Peyer's patch (tissue), 4 donors: Measurements from ENCODE around the gene CADM1. TPM values are rescaled to one million over a fixed set of nuclear protein-coding genes. Genes with fewer than 3 reads are reported as not detected.
A peak's percentile ranks its signal among the peaks of the same experiment; 100 is the strongest.

Experiments
- DNase-seq, 3 donors: peaks; one replicate each; pipeline ENCODE4 v3.0.0-alpha.2; 2017 to 2019
- H3K27ac ChIP-seq, 4 donors: fragments of 200-600 bp; sonication (generic); one replicate each; pipeline ENCODE4 v1.5.1; 2016 to 2019
- H3K27me3 ChIP-seq, 2 donors: fragments of 200-600 bp; sonication (generic); one replicate each; pipeline ENCODE4 v1.5.1; 2019
- H3K36me3 ChIP-seq, 3 donors: fragments of 200-600 bp; sonication (generic); one replicate each; pipeline ENCODE4 v1.5.1; 2016 to 2019
- H3K4me1 ChIP-seq, 4 donors: fragments of 200-600 bp; sonication (generic); one replicate each; pipeline ENCODE4 v1.5.1; 2016 to 2019
- H3K4me3 ChIP-seq, 4 donors: fragments of 200-600 bp; sonication (generic); 1 replicate in 3 of 4; 2 replicates in 1 of 4; pipeline ENCODE4 v1.5.1; 2016 to 2019; ENCODE audit warnings: mild to moderate bottlenecking in 1 of 4
- H3K9me3 ChIP-seq, 4 donors: fragments of 200-600 bp; sonication (generic); one replicate each; pipeline ENCODE4 v1.5.1; 2016 to 2019; ENCODE audit warnings: mild to moderate bottlenecking in 1 of 4
- POLR2A ChIP-seq, 2 donors: fragments of 450-650 bp; IDR thresholded peaks; one replicate each; pipeline ENCODE4 v1.5.1; 2017; ENCODE audit warnings: antibody characterized with exemption in 2 of 2, mild to moderate bottlenecking in 2 of 2, moderate library complexity in 2 of 2
- total RNA-seq, 4 donors: library from RNA; depleted of rRNA; stranded (reverse); fragments of >200 nt; gene quantifications; one replicate each; pipeline ENCODE4 v1.1.0, GENCODE V29; 2016
- TF ChIP-seq, protein P1 (sequence below), 6 experiments: fragments of 450-650 bp in 4 of 6; fragments of 200-600 bp in 2 of 6; sonication (generic) in 1 of 6; IDR thresholded peaks; one replicate each; pipeline ENCODE4 v1.5.1; 2017 to 2019; ENCODE audit warnings: antibody characterized with exemption in 6 of 6, mild to moderate bottlenecking in 3 of 6, moderate library complexity in 1 of 6

CADM1 gene
- total RNA-seq, 4 donors from 2014 or later, result 0.38 to 8.3 (median 2.5) TPM

DNA sequence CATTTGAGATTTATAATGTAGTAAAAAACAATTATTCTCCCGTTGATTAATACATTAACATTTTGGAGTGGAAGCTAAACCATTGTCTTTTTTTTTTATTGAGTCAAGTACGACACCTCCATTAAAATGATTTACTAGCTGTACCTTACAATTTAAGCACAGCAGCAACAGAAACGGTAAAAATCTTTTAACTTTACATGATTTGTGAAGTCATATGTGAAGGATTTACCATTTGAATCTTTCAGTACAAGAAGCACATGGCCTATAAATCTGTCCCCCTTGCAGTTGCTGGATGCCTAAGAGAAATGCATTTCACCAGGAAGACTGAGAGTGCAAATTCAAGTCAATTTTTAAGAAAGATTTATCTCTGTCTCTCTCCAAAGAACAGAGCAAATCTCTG lies 324.6 kb downstream of the CADM1 start:
- Histone ChIP-seq H3K27me3 (no peaks in the 10 kb centered on the region), H3K4me3 (no peak overlapping the region), H3K27ac (no peak overlapping the region), H3K36me3 (no peaks in the 10 kb centered on the region), H3K9me3 (no peaks in the 10 kb centered on the region), H3K4me1 (no peaks in the 10 kb centered on the region)
- no peak for TF ChIP-seq POLR2A (IDR thresholded peaks at IDR 0.05)
- TF ChIP-seq, protein P1, sequence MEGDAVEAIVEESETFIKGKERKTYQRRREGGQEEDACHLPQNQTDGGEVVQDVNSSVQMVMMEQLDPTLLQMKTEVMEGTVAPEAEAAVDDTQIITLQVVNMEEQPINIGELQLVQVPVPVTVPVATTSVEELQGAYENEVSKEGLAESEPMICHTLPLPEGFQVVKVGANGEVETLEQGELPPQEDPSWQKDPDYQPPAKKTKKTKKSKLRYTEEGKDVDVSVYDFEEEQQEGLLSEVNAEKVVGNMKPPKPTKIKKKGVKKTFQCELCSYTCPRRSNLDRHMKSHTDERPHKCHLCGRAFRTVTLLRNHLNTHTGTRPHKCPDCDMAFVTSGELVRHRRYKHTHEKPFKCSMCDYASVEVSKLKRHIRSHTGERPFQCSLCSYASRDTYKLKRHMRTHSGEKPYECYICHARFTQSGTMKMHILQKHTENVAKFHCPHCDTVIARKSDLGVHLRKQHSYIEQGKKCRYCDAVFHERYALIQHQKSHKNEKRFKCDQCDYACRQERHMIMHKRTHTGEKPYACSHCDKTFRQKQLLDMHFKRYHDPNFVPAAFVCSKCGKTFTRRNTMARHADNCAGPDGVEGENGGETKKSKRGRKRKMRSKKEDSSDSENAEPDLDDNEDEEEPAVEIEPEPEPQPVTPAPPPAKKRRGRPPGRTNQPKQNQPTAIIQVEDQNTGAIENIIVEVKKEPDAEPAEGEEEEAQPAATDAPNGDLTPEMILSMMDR (IDR thresholded peaks at IDR 0.05), result no peak
- DNase-seq, result no peak

DNA sequence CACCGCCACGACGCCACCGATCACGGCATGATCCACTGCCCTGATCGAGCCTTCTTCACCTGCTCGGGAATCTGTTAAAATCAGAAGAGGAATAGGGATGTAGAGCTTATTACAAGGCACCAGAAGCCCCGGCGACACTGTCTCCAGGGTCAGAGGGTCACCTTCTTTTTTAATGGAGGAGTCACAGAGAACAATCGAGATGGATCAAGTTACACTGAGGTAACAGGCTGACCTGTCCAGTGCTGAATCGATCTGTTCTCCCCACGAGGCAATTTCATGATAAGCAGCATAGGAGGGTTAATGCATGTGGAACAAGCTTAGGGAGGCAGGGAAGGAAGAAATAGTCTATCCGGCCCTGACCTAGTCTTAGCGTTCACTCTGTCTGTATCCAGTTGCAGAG lies 325.5 kb downstream of the CADM1 start:
- H3K4me1 ChIP-seq, result no peaks in the 10 kb centered on the region
- no peak for DNase-seq
- H3K36me3 ChIP-seq, result no peaks in the 10 kb centered on the region
- H3K27ac ChIP-seq, result no peak overlapping the region
- H3K4me3 ChIP-seq, result no peak overlapping the region
- H3K27me3 ChIP-seq, result no peaks in the 10 kb centered on the region
- TF ChIP-seq, protein P1 (IDR thresholded peaks at IDR 0.05), result no peak
- TF ChIP-seq POLR2A (IDR thresholded peaks at IDR 0.05), result no peak
- H3K9me3 ChIP-seq, result no peaks in the 10 kb centered on the region

- no peaks in the 10 kb centered on the region for H3K9me3 ChIP-seq
- H3K27me3 ChIP-seq, result no peaks in the 10 kb centered on the region
- no peaks in the 10 kb centered on the region for H3K4me1 ChIP-seq
- H3K4me3 ChIP-seq, result no peak overlapping the region
- DNase-seq, result no peak
- no peak overlapping the region for H3K27ac ChIP-seq
- H3K36me3 ChIP-seq, result no peaks in the 10 kb centered on the region
- TF ChIP-seq, protein P1 (IDR thresholded peaks at IDR 0.05), result no peak
Measured at GRCh38 chr11:115173136-115173535, 331.1 kb downstream of the CADM1 start.

DNA sequence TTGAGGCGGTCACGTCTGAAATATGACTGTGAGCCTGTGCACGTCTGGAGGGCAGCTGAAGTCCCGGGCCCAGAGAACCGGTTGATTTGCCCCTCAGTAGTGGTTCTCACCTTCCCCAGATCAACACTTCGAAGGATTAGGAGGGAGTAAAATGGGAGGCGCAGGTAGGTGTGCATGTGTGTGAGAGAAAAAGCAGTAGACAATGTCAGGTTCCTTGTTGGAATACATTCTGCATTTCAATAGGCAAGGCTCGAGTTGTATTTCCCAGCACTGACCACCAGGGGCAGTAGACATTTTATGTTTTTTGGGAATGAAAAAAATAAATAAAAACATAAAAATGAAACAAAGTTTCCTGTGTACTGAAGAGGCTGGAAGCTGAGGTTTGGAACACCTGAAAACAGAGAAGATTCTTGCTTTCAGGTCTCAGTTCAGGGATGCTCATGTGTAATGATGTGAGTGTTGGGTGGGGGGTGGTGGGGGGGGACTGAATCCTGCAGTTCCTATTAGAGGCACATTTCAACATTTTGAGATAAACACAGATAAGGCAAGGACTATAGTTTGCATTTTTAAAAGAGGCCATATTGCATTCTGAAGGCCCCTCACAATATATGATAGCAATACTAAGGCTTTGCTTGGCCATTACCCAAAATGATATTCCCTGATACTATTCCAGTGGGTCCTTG lies 333.9 kb downstream of the CADM1 start:
- Histone ChIP-seq H3K4me1 (no peaks in the 10 kb centered on the region), H3K4me3 (no peak overlapping the region), H3K36me3 (no peaks in the 10 kb centered on the region), H3K27ac (no peak overlapping the region), H3K9me3 (no peaks in the 10 kb centered on the region), H3K27me3 (no peaks in the 10 kb centered on the region)
- peak in 1 of 3 donors; percentile 53 for DNase-seq
- TF ChIP-seq, protein P1 (IDR thresholded peaks at IDR 0.05), result peak; percentile 31 to 58 (median 49)
- TF ChIP-seq POLR2A (IDR thresholded peaks at IDR 0.05), result no peak

DNA sequence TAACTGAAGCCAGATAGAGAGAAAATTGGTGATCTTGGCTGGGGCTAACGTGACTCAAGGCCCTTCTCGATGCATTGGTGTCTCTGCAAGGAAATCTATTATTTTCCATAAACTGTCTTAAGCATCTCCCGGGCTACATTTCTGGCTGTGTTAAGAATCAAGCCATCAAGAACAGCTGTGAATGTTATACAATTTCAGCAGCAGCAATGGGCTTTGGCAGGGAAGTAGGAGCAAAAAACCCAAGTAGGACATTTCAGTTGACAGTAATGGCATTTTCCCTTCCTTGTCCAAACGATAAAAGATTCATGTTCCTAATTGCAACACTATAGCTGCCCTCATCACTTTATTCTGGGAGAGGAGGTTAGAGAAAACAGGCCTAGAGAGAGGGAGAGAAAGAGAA lies 335.0 kb downstream of the CADM1 start:
- TF ChIP-seq POLR2A (IDR thresholded peaks at IDR 0.05), result no peak
- TF ChIP-seq, protein P1 (IDR thresholded peaks at IDR 0.05), result no peak
- no peaks in the 10 kb centered on the region for H3K36me3 ChIP-seq
- no peak overlapping the region for H3K27ac ChIP-seq
- DNase-seq, result no peak
- no peaks in the 10 kb centered on the region for H3K27me3 ChIP-seq
- no peaks in the 10 kb centered on the region for H3K4me1 ChIP-seq
- H3K4me3 ChIP-seq, result no peak overlapping the region
- no peaks in the 10 kb centered on the region for H3K9me3 ChIP-seq

DNA sequence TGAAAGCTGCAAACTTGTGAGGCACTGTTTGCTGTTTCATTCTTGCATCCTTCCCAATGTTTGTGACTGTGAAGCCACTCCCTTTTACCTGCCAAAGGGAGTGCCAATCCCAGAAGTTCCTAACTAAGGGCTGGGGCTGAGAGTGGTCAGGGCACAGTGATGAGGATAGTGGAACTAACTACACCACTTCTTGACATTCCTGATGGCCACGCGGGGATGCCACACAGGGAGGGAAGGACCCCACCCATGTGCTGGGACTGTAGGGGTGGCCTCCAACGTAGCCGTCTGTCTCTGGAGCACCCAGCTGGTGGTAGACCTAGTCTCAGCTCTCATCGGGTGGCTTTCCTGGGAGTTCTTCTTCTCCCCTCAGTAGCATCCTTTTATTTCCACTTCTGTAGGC lies 335.5 kb downstream of the CADM1 start:
- Histone ChIP-seq H3K36me3 (no peaks in the 10 kb centered on the region), H3K4me3 (no peak overlapping the region), H3K4me1 (no peaks in the 10 kb centered on the region), H3K27ac (no peak overlapping the region), H3K27me3 (no peaks in the 10 kb centered on the region), H3K9me3 (no peaks in the 10 kb centered on the region)
- TF ChIP-seq, protein P1 (IDR thresholded peaks at IDR 0.05), result no peak
- no peak for TF ChIP-seq POLR2A (IDR thresholded peaks at IDR 0.05)
- no peak for DNase-seq
